ENCODE results near the gene TTC28.
"Not testable (repeated sequence)": the region's sequence is repeated elsewhere in the genome, so short reads cannot be mapped to it uniquely, and the experiment has no call there.

Gene TTC28

DNA sequence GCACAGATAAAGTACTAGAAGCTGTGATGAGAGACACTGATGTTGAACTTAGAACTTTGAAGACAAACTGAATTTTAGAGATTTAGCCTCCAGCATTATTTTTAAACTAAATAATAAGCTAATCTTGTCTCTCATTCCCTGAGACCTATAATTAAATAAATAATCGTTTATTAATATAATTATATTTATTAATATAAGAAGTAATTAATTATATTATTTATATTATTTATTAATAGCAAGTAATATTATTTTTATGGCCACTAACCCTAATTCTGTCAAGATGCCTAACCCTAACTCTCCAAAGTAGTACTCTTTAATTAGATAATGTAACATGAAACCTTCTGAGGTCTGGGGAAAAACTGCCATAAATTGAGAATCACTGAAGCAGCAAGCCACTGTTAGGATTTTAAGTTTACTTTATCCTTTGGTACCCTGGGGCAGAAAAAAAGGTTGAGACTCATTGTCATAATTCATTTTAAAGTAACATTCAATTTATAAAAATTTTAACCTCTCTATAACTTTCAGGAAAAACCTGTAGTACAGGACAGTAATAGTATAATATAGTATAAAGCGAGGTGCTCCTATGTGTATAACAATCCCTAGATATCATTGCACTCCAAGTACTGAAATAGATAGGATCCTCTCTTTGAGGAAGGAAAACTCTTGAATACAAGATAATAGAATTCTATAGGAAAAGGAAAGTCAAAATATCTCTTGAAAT, 85.4 kb downstream of the TTC28 start:
- no peaks in the 10 kb centered on the region for H3K4me1 ChIP-seq (ENCODE audit: control insufficient read depth, insufficient read depth, low read length)
- no peaks in the 10 kb centered on the region for H3K27me3 ChIP-seq (ENCODE audit: control insufficient read depth, insufficient read depth, low read length)
- H3K36me3 ChIP-seq (ENCODE audit: control insufficient read depth, insufficient read depth, low read length): no peaks in the 10 kb centered on the region
- no peaks in the 10 kb centered on the region for H3K9me3 ChIP-seq (ENCODE audit: control insufficient read depth, low read length)
- H3K9ac ChIP-seq (ENCODE audit: low read length): no peak overlapping the region
- H3K4me3 ChIP-seq (ENCODE audit: low read length): no peak overlapping the region

DNA sequence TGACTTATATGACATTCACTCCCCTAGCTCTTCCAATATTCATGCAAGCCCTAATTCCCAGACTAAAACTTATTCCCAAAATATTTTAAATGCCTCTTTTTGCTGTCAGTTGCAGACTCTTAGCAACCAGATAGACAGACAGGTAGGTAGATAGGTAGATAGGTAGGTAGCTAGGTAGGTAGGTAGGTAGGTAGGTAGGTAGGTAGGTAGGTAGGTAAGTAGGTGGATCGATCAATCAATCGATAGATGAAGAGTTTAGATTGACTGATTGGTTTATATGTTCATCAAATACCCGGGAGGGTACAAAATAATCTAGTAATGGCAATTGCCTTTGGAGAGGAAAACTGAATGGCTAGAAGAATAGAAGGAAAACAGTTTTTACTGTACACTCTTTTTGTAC, 86.3 kb downstream of the TTC28 start:
- H3K27me3 ChIP-seq (ENCODE audit: control insufficient read depth, insufficient read depth, low read length): no peaks in the 10 kb centered on the region
- no peaks in the 10 kb centered on the region for H3K36me3 ChIP-seq (ENCODE audit: control insufficient read depth, insufficient read depth, low read length)
- no peaks in the 10 kb centered on the region for H3K9me3 ChIP-seq (ENCODE audit: control insufficient read depth, low read length)
- no peak overlapping the region for H3K9ac ChIP-seq (ENCODE audit: low read length)
- no peaks in the 10 kb centered on the region for H3K4me1 ChIP-seq (ENCODE audit: control insufficient read depth, insufficient read depth, low read length)
- H3K4me3 ChIP-seq (ENCODE audit: low read length): no peak overlapping the region

DNA sequence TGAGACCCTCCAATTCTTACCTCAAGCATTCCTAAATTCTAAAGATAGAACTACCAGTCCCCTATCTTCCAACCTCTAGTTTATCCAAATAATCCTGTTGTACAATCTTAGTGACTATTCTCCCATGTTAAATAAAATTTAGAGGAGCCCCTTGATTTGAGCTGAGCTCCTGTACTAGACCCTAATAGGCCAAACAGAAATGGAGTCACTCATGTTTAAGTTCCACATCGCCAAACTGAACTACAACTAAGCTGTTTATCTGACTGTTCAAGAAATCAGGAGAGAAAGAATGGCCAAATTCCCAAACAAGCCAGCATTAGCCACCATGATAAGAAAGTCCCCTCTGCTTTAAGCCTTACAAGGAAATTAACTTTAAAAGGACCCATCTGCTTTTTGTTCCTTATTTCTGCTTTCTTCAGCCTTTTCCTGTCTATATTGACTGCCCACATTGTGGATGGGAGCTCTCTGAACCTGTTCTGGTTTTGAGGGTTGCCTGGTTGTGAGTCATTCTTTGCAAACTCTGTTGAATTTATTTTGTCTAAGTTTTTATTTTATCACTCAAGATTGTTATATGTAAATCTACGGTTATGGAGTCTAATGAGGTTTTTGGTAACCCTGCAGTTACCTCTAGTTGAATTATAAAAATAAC, 90.4 kb downstream of the TTC28 start:
- H3K4me3 ChIP-seq (ENCODE audit: low read length): no peak overlapping the region
- no peaks in the 10 kb centered on the region for H3K27me3 ChIP-seq (ENCODE audit: control insufficient read depth, insufficient read depth, low read length)
- H3K36me3 ChIP-seq (ENCODE audit: control insufficient read depth, insufficient read depth, low read length): no peaks in the 10 kb centered on the region
- H3K4me1 ChIP-seq (ENCODE audit: control insufficient read depth, insufficient read depth, low read length): no peaks in the 10 kb centered on the region
- H3K9me3 ChIP-seq (ENCODE audit: control insufficient read depth, low read length): no peaks in the 10 kb centered on the region
- no peak overlapping the region for H3K9ac ChIP-seq (ENCODE audit: low read length)

DNA sequence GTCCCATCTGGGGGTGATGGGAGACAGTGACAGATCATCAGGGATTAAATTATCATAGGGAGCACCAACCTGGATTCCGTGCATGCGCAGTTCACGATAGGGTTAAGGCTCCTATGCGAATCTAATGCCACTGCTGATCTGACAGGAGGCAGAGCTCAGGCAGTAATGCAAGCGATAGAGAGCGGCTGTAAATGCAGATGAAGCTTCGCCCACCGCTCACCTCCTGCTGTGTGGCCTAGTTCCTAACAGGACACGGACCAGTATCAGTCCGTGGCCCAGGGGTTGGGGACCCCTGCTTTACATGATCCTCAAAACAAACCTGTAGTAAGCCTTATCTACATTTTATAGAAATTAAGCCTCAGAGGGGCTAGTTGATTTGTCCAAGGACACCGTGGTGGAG, 94.3 kb downstream of the TTC28 start:
- Histone ChIP-seq H3K27me3 (ENCODE audit: control insufficient read depth, insufficient read depth, low read length) (no peaks in the 10 kb centered on the region), H3K4me3 (ENCODE audit: low read length) (no peak overlapping the region), H3K9ac (ENCODE audit: low read length) (no peak overlapping the region), H3K4me1 (ENCODE audit: control insufficient read depth, insufficient read depth, low read length) (no peaks in the 10 kb centered on the region), H3K36me3 (ENCODE audit: control insufficient read depth, insufficient read depth, low read length) (no peaks in the 10 kb centered on the region), H3K9me3 (ENCODE audit: control insufficient read depth, low read length) (no peaks in the 10 kb centered on the region)

DNA sequence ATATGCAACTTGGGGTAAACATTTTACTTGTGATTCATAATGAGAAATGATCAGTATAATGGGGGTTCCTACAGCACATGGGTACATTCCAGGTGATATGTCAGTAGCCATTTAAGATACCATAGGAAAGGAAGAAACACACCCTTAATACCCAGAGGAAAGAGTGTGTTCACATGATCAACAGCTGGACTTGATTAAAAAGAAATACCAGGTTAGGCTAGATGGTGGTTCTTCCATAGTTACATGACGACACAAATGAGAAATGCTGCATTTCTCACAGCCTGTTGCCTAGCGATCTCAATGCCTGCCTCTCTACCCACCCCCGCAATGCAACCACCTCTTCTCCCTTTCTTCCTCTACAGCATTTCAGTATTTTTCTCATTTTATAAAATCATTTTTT, 96.8 kb downstream of the TTC28 start:
- H3K4me3 ChIP-seq (ENCODE audit: low read length): no peak overlapping the region

DNA sequence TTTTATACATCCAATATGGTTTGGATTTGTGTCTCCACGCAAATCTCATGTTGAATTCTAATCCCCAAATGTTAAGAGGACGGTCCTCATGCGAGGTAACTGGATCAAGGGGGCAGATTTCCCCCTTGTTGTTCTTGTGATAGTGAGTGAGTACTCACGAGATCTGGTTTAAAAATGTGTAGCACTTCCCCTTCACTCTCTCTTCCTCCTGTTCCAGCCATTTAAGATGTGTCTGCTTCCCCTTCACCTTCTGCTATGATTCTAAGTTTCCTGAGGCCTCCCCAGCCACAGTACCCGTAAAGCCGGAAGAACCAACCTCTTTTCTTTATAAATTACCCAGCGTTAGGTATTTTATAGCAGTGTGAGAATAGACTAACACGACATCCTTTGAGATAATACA, 98.6 kb downstream of the TTC28 start:
- Histone ChIP-seq H3K27me3 (ENCODE audit: control insufficient read depth, insufficient read depth, low read length) (no peaks in the 10 kb centered on the region), H3K36me3 (ENCODE audit: control insufficient read depth, insufficient read depth, low read length) (no peaks in the 10 kb centered on the region), H3K4me3 (ENCODE audit: low read length) (no peak overlapping the region), H3K9me3 (ENCODE audit: control insufficient read depth, low read length) (no peaks in the 10 kb centered on the region), H3K9ac (ENCODE audit: low read length) (no peak overlapping the region), H3K4me1 (ENCODE audit: control insufficient read depth, insufficient read depth, low read length) (no peaks in the 10 kb centered on the region)

More for the DNA sequence above, 96.8 kb downstream of the TTC28 start:
- H3K36me3 ChIP-seq (ENCODE audit: control insufficient read depth, insufficient read depth, low read length): no peaks in the 10 kb centered on the region
- H3K9ac ChIP-seq (ENCODE audit: low read length): no peak overlapping the region
- H3K9me3 ChIP-seq (ENCODE audit: control insufficient read depth, low read length): no peaks in the 10 kb centered on the region
- no peaks in the 10 kb centered on the region for H3K4me1 ChIP-seq (ENCODE audit: control insufficient read depth, insufficient read depth, low read length)
- H3K27me3 ChIP-seq (ENCODE audit: control insufficient read depth, insufficient read depth, low read length): no peaks in the 10 kb centered on the region

DNA sequence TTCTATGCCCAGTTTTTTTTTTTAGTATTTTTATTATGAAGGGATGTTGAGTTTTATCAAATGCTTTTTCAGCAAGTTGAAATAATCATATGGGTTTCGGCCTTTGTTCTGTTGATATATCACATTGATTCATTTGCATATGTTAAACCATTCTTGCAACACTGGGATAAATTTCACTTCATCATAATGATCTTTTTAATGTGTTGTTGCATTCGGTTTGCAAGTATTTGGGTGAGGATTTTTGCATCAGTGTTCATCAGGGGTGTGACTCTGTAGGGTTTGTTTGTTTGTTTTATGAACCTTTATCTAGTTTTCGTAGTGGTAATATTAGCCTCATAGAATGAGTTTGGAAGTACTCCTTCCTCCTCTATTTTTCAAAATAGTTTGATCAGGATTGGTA, 103.5 kb downstream of the TTC28 start:
- Histone ChIP-seq H3K4me3 (ENCODE audit: low read length) (no peak overlapping the region), H3K9me3 (ENCODE audit: control insufficient read depth, low read length) (no peaks in the 10 kb centered on the region), H3K9ac (ENCODE audit: low read length) (no peak overlapping the region), H3K36me3 (ENCODE audit: control insufficient read depth, insufficient read depth, low read length) (no peaks in the 10 kb centered on the region), H3K27me3 (ENCODE audit: control insufficient read depth, insufficient read depth, low read length) (no peaks in the 10 kb centered on the region), H3K4me1 (ENCODE audit: control insufficient read depth, insufficient read depth, low read length) (no peaks in the 10 kb centered on the region)

DNA sequence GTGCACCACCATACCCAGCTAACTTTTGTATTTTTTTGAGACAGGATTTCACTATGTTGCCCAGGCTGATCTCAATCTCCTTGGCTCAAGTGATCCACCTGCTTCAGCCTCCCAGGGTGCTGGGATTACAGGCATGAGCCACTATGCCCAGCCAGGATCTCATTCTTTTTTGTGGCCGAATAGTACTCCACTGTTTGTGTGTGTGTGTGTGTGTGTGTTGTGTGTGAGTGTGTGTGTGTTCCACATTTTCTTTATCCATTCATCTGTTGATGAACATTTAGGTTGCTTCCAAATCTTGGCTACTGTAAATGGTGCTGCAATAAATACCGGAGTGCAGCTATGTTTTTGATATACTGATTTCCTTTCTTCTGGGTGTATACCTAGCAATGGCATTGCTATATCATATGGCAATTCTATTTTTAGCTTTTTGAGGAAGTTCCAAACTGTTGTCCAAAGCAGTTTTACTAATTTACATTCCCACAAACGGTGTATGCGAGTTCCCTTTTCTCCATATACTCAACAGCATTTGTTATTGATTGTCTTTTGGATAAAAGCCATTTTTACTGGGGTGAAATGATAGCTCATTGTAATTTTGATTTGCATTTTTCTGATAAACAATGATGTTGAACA, 105.4 kb downstream of the TTC28 start:
- Histone ChIP-seq H3K9me3 (ENCODE audit: control insufficient read depth, low read length) (no peaks in the 10 kb centered on the region), H3K4me1 (ENCODE audit: control insufficient read depth, insufficient read depth, low read length) (no peaks in the 10 kb centered on the region), H3K9ac (ENCODE audit: low read length) (no peak overlapping the region), H3K36me3 (ENCODE audit: control insufficient read depth, insufficient read depth, low read length) (no peaks in the 10 kb centered on the region), H3K27me3 (ENCODE audit: control insufficient read depth, insufficient read depth, low read length) (no peaks in the 10 kb centered on the region), H3K4me3 (ENCODE audit: low read length) (no peak overlapping the region)

DNA sequence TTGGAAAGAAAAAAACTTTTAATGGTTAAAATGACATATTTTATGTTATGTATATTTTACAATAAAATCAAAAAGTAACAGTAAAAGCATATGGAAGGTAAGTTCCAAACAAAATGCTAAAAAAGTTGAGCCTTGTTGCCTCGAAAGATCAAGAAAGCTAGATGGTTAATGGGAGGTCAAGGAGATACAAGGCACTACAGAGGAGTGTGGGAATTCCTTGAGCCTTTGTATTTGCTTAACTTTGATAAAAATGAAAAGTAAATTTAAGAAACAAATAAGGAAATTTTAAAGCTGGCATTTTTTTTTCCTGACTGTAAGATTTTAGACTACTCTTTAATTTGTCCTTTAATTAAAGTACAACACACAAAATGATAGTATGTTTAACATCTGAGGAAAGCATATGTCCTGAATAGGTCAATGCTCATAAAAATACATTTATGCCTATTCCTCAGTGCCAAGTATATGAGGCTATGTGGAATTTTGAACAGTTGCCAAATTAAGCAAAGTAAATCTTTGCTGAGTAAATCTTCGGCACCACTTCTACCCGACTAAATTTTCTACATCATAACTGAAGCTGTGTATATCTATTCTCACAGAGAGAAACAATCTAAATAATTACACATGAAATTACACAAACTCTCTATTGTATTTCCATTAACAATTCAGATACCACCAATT, 108.8 kb downstream of the TTC28 start:
- Histone ChIP-seq H3K9me3 (ENCODE audit: control insufficient read depth, low read length) (no peaks in the 10 kb centered on the region), H3K4me1 (ENCODE audit: control insufficient read depth, insufficient read depth, low read length) (no peaks in the 10 kb centered on the region)

DNA sequence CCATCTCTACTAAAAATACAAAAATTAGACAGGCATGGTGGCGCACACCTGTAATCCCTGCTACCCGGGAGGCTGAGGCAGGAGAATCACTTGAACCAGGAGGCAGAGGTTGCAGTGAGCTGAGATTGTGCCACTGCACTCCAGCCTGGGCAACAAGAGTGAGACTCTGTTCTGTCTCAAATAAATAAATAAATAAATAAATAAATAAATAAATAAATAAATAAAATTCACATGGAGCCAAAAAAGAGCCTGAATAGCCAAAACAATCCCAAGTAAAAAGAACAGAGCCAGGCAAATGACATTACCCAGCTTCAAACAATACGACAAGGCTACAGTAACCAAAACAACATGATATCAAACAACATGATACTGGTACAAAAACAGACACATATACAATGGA, 110.7 kb downstream of the TTC28 start:
- H3K4me1 ChIP-seq (ENCODE audit: control insufficient read depth, insufficient read depth, low read length); H3K9me3 ChIP-seq (ENCODE audit: control insufficient read depth, low read length); H3K27me3 ChIP-seq (ENCODE audit: control insufficient read depth, insufficient read depth, low read length); H3K36me3 ChIP-seq (ENCODE audit: control insufficient read depth, insufficient read depth, low read length); H3K9ac ChIP-seq (ENCODE audit: low read length); H3K4me3 ChIP-seq (ENCODE audit: low read length): not testable (repeated sequence)

More for the DNA sequence above, 108.8 kb downstream of the TTC28 start:
- no peaks in the 10 kb centered on the region for H3K36me3 ChIP-seq (ENCODE audit: control insufficient read depth, insufficient read depth, low read length)
- H3K9ac ChIP-seq (ENCODE audit: low read length): no peak overlapping the region
- no peaks in the 10 kb centered on the region for H3K27me3 ChIP-seq (ENCODE audit: control insufficient read depth, insufficient read depth, low read length)
- H3K4me3 ChIP-seq (ENCODE audit: low read length): no peak overlapping the region

DNA sequence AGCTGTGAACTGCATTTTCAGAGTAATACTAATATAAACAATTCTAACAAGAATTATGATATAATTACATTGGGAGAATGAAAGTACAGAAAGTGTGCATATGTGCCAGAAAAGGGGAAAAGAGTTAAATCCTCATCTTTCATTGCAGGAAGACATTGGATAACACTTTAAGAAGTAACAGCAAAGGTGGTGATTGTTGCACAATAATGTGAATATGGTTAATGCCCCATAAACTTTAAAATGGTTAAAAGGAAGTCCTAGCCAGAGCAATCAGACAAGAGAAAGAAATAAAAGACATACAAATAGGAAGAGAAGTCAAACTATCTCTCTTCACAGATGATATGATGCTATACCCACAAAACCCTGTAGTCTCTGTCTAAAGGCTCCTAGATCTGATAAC, 111.5 kb downstream of the TTC28 start:
- no peaks in the 10 kb centered on the region for H3K27me3 ChIP-seq (ENCODE audit: control insufficient read depth, insufficient read depth, low read length)
- no peak overlapping the region for H3K4me3 ChIP-seq (ENCODE audit: low read length)
- no peaks in the 10 kb centered on the region for H3K36me3 ChIP-seq (ENCODE audit: control insufficient read depth, insufficient read depth, low read length)
- no peak overlapping the region for H3K9ac ChIP-seq (ENCODE audit: low read length)
- no peaks in the 10 kb centered on the region for H3K4me1 ChIP-seq (ENCODE audit: control insufficient read depth, insufficient read depth, low read length)
- H3K9me3 ChIP-seq (ENCODE audit: control insufficient read depth, low read length): no peaks in the 10 kb centered on the region

DNA sequence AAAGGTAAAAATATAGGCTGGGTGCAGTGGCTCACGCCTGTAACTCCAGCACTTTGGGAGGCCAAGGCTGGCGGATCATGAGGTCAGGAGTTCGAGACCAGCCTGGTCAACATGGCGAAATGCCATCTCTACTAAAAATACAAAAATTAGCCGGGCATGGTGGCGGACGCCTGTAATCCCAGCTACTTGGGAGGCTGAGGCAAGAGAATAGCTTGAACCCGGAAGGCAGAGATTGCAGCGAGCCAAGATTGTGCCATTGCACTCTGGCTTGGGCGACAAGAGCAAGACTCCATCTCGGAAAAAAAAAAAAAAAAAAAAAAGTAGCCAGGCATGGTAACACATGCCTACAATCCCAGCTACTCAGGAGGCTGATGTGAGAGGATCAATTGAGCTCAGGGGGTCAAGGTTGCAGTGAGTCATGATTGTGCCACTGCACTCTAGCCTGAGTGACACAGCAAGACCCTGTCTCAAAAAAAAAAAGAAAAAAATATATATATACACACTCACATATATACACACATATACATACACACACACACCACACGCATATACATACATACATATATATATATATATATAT, 112.6 kb downstream of the TTC28 start:
- H3K4me1 ChIP-seq (ENCODE audit: control insufficient read depth, insufficient read depth, low read length); H3K36me3 ChIP-seq (ENCODE audit: control insufficient read depth, insufficient read depth, low read length); H3K9me3 ChIP-seq (ENCODE audit: control insufficient read depth, low read length); H3K4me3 ChIP-seq (ENCODE audit: low read length); H3K27me3 ChIP-seq (ENCODE audit: control insufficient read depth, insufficient read depth, low read length); H3K9ac ChIP-seq (ENCODE audit: low read length): not testable (repeated sequence)
